GM23338 (cell line): ENCODE results near the gene COBL. TPM values are rescaled to one million over a fixed set of nuclear protein-coding genes. Genes with fewer than 3 reads are reported as not detected.

Experiments used
- ATAC-seq: fragments of 200-7000 bp; cut with Tn5 transposase; 3 replicates; pipeline ENCODE4 v1.9.1; 2020
- DNase-seq: peaks from one replicate; pipeline ENCODE4 v3.0.0-alpha.2; 2015; ENCODE audit warnings: low spot score
- H2AFZ ChIP-seq: fragments of 200-600 bp; sonication (generic); 2 replicates; pipeline ENCODE4 v1.8.0; 2016; ENCODE audit warnings: antibody characterized with exemption, mild to moderate bottlenecking, moderate library complexity
- H3F3A ChIP-seq: fragments of 200-600 bp; sonication (generic); replicated peaks from 2 replicates; pipeline ENCODE4 v1.8.0; 2017; ENCODE audit warnings: antibody characterized with exemption, mixed run types, low read depth
- H3K27ac ChIP-seq: fragments of 200-600 bp; sonication (generic); 2 replicates; pipeline ENCODE4 v1.6.1; 2016; ENCODE audit warnings: low read depth
- H3K27me3 ChIP-seq: fragments of 200-600 bp; sonication (generic); 2 replicates; pipeline ENCODE4 v1.8.0; 2016; ENCODE audit warnings: mild to moderate bottlenecking, mixed run types, moderate library complexity; ENCODE audit not compliant: insufficient read depth
- H3K36me3 ChIP-seq: fragments of 200-600 bp; sonication (generic); 2 replicates; pipeline ENCODE4 v1.8.0; 2016; ENCODE audit warnings: mild to moderate bottlenecking; ENCODE audit not compliant: insufficient read depth
- H3K4me1 ChIP-seq: fragments of 200-600 bp; sonication (generic); 2 replicates; pipeline ENCODE4 v1.8.0; 2016; ENCODE audit warnings: mild to moderate bottlenecking, moderate library complexity; ENCODE audit not compliant: insufficient read depth
- H3K4me2 ChIP-seq: fragments of 200-600 bp; sonication (generic); 2 replicates; pipeline ENCODE4 v1.7.1; 2017; ENCODE audit warnings: mixed run types
- H3K4me3 ChIP-seq: fragments of 200-600 bp; sonication (generic); 2 replicates; pipeline ENCODE4 v1.6.1; 2016; ENCODE audit warnings: mixed run types
- H3K79me2 ChIP-seq: fragments of 200-600 bp; sonication (generic); replicated peaks from 2 replicates; pipeline ENCODE4 v1.8.0; 2017; ENCODE audit warnings: mild to moderate bottlenecking; ENCODE audit not compliant: insufficient read depth
- H3K9me2 ChIP-seq: fragments of 200-600 bp; sonication (generic); 2 replicates; pipeline ENCODE4 v1.8.0; 2017; ENCODE audit not compliant: insufficient read depth
- H4K20me1 ChIP-seq: fragments of 200-600 bp; sonication (generic); replicated peaks from 2 replicates; pipeline ENCODE4 v1.8.0; 2017; ENCODE audit warnings: mild to moderate bottlenecking; ENCODE audit not compliant: insufficient read depth
- H3K27ac Mint-ChIP-seq: 2 replicates; pipeline ENCODE4 v1.8.0; 2020; ENCODE audit warnings: inconsistent platforms, mild to moderate bottlenecking, moderate library complexity, mixed read lengths
- H3K27me3 Mint-ChIP-seq: 3 replicates; pipeline ENCODE4 v1.8.0; 2022; ENCODE audit warnings: low read depth, mild to moderate bottlenecking, moderate library complexity, mixed read lengths, inconsistent platforms; ENCODE audit not compliant: insufficient read depth, poor library complexity
- H3K36me3 Mint-ChIP-seq: 3 replicates; pipeline ENCODE4 v1.8.0; 2021; ENCODE audit warnings: low read depth, mild to moderate bottlenecking, inconsistent platforms, moderate library complexity, mixed read lengths
- H3K4me1 Mint-ChIP-seq: 3 replicates; pipeline ENCODE4 v1.8.0; 2020; ENCODE audit warnings: mild to moderate bottlenecking, inconsistent platforms, mixed read lengths
- H3K4me3 Mint-ChIP-seq: 3 replicates; pipeline ENCODE4 v1.8.0; 2021; ENCODE audit warnings: moderate library complexity, mild to moderate bottlenecking, inconsistent platforms, mixed read lengths
- H3K9me3 Mint-ChIP-seq: 3 replicates; pipeline ENCODE4 v1.8.0; 2020; ENCODE audit warnings: moderate library complexity, mild to moderate bottlenecking, inconsistent platforms, mixed read lengths
- CREB1 ChIP-seq: fragments of 250-450 bp; sonication (Bioruptor Pico); IDR thresholded peaks from 2 replicates; pipeline ENCODE4 v1.5.0; 2020; ENCODE audit warnings: low read depth, mild to moderate bottlenecking, moderate library complexity
- EZH2 ChIP-seq: fragments of 200-600 bp; sonication (generic); IDR thresholded peaks from one replicate; pipeline ENCODE4 v1.8.0; 2017; ENCODE audit warnings: antibody characterized with exemption, mild to moderate bottlenecking, low read depth; ENCODE audit not compliant: unreplicated experiment
- EZH2phosphoT487 ChIP-seq: fragments of 200-600 bp; sonication (generic); IDR thresholded peaks from one replicate; pipeline ENCODE4 v1.8.1; 2018; ENCODE audit warnings: antibody characterized with exemption; ENCODE audit not compliant: unreplicated experiment
- JUNB ChIP-seq: IDR thresholded peaks from one replicate; pipeline ENCODE4 v1.6.1; 2016; ENCODE audit warnings: antibody characterized with exemption; ENCODE audit not compliant: unreplicated experiment
- NANOG ChIP-seq: IDR thresholded peaks from 2 replicates; pipeline ENCODE4 v1.6.1; 2016; ENCODE audit warnings: antibody characterized with exemption, borderline replicate concordance
- POLR2AphosphoS5 ChIP-seq: IDR thresholded peaks from 2 replicates; pipeline ENCODE4 v1.6.1; 2016; ENCODE audit warnings: antibody characterized with exemption, low read depth
- REST ChIP-seq: IDR thresholded peaks from one replicate; pipeline ENCODE4 v1.6.1; 2018; ENCODE audit warnings: antibody characterized with exemption; ENCODE audit not compliant: unreplicated experiment
- STAT1 ChIP-seq: IDR thresholded peaks from one replicate; pipeline ENCODE4 v1.6.1; 2016; ENCODE audit warnings: antibody characterized with exemption; ENCODE audit not compliant: unreplicated experiment
- ZNF114 ChIP-seq: fragments of 250-450 bp; sonication (Bioruptor Pico); IDR thresholded peaks from 2 replicates; pipeline ENCODE4 v1.5.0; 2020; ENCODE audit warnings: mild to moderate bottlenecking, moderate library complexity
- ZNF331 ChIP-seq: fragments of 250-450 bp; sonication (Bioruptor Pico); IDR thresholded peaks from 2 replicates; pipeline ENCODE4 v1.5.0; 2020; ENCODE audit warnings: low read depth, mild to moderate bottlenecking, moderate library complexity
- polyA plus RNA-seq: library from polyadenylated mRNA; unstranded; fragments of >200 nt; fragmentation: Nextera tagmentation; extraction: Ambion mirVana; gene quantifications from 2 replicates; pipeline ENCODE4 v1.2.1, GENCODE V29; 2016
- total RNA-seq: library from RNA; depleted of rRNA; stranded (reverse); fragments of >200 nt; shearing (Covaris generic); gene quantifications from 2 replicates; pipeline ENCODE4 v1.2.3, GENCODE V29; 2014
- TF ChIP-seq, protein P1 (sequence below): IDR thresholded peaks from 2 replicates; pipeline ENCODE4 v1.6.1; 2016; ENCODE audit warnings: antibody characterized with exemption
- TF ChIP-seq, protein P2 (sequence below), 2 experiments: fragments of 200-600 bp in 1 of 2; sonication (generic) in 1 of 2; conservative IDR thresholded peaks; 2 replicates each; pipeline versions ENCODE4 v1.5.1 to v1.6.1; 2016 to 2017; ENCODE audit warnings: antibody characterized with exemption in 2 of 2, low read depth in 2 of 2, mild to moderate bottlenecking in 2 of 2, moderate library complexity in 1 of 2

Gene COBL
- total and polyA plus RNA-seq, 2 experiments from 2014 or later: 18.3 to 51.9 TPM

DNA sequence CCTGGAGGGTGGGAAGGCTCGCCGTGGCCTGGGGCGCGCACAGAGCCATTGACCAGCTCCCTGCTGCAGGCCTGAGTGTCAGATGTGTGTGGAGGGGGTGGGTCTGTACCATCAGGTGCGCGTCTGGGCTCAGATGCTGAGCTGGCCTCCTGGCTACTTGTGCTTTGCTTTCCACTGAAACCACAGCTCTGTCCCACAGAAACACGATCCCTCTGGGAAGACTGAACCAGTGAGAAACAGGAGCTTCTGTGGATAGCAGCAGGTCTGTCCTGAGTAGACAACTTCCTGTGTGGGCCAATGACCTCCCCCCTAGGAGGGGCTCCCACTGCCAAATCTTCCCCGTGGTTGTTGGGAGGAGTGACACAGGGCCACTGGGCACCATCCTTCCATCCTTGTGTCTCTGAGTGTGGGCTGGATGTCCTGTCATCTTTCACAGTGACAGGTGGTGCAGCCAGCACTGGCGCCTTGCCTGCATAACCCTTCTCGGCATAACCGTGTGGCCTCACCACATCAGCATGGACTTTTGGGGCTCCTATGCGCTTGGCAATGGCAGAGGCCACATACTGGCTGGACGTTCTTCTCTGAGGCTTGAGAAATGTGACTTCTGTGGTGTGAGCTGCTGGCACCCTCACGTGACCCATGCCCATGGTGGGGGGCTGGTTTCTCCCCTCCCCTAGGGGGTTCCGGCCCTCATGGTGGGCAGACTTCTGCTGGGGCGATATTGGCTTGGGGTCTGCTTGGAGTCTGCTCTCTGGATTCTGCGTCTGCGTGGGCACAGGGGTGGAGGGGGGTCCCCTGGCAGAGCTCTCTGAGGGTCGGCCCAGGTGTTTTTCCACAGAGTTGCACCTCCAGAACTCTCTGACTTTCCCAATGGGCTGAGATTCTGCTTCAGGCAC is 288.4 kb downstream of the COBL start (continued):
- TF ChIP-seq, protein P1, sequence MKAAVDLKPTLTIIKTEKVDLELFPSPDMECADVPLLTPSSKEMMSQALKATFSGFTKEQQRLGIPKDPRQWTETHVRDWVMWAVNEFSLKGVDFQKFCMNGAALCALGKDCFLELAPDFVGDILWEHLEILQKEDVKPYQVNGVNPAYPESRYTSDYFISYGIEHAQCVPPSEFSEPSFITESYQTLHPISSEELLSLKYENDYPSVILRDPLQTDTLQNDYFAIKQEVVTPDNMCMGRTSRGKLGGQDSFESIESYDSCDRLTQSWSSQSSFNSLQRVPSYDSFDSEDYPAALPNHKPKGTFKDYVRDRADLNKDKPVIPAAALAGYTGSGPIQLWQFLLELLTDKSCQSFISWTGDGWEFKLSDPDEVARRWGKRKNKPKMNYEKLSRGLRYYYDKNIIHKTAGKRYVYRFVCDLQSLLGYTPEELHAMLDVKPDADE: no peak
- TF ChIP-seq ZNF331 (CRISPR knock-in tag): no peak
- TF ChIP-seq ZNF114 (CRISPR knock-in tag): no peak
- TF ChIP-seq EZH2: no peak
- TF ChIP-seq POLR2AphosphoS5: no peak
- TF ChIP-seq STAT1: no peak

- no peaks in the 10 kb centered on the region for H3K9me3 Mint-ChIP-seq
- H3K9me2 ChIP-seq: no peaks in the 10 kb centered on the region
- H3K4me1 Mint-ChIP-seq: peaks cover under 1% of the 10 kb centered on the region; the same call in 2 of the 3 replicates
- DNase-seq (no peak), ATAC-seq (no peak)
- no peaks in the 10 kb centered on the region for H3K27me3 ChIP-seq
- H3K4me3 ChIP-seq: no peak overlapping the region
- no peak overlapping the region for H2AFZ ChIP-seq
- H3F3A ChIP-seq: no peaks in the 10 kb centered on the region
- peaks cover 23% of the 10 kb centered on the region for H3K36me3 Mint-ChIP-seq
- H3K27me3 Mint-ChIP-seq: peaks cover 1% of the 10 kb centered on the region
- H3K79me2 ChIP-seq: no peaks in the 10 kb centered on the region
- peaks cover 3% of the 10 kb centered on the region; the same call in 1 of the 2 replicates for H3K36me3 ChIP-seq
- no peak overlapping the region for H3K27ac ChIP-seq
- no peaks in the 10 kb centered on the region for H4K20me1 ChIP-seq
- H3K4me1 ChIP-seq: no peaks in the 10 kb centered on the region
- H3K27ac Mint-ChIP-seq: no peak overlapping the region
- no peak overlapping the region for H3K4me3 Mint-ChIP-seq
- TF ChIP-seq POLR2AphosphoS5 (no peak), ZNF331 (CRISPR knock-in tag) (no peak), JUNB (no peak), CREB1 (CRISPR knock-in tag) (no peak), REST (no peak), ZNF114 (CRISPR knock-in tag) (no peak), NANOG (no peak), STAT1 (no peak), EZH2phosphoT487 (no peak), EZH2 (no peak)
- TF ChIP-seq, protein P1: no peak
- TF ChIP-seq, protein P2, sequence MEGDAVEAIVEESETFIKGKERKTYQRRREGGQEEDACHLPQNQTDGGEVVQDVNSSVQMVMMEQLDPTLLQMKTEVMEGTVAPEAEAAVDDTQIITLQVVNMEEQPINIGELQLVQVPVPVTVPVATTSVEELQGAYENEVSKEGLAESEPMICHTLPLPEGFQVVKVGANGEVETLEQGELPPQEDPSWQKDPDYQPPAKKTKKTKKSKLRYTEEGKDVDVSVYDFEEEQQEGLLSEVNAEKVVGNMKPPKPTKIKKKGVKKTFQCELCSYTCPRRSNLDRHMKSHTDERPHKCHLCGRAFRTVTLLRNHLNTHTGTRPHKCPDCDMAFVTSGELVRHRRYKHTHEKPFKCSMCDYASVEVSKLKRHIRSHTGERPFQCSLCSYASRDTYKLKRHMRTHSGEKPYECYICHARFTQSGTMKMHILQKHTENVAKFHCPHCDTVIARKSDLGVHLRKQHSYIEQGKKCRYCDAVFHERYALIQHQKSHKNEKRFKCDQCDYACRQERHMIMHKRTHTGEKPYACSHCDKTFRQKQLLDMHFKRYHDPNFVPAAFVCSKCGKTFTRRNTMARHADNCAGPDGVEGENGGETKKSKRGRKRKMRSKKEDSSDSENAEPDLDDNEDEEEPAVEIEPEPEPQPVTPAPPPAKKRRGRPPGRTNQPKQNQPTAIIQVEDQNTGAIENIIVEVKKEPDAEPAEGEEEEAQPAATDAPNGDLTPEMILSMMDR (conservative IDR thresholded peaks at IDR 0.05; ENCODE audit: low read depth in 2 of 2): no peak
- H3K4me2 ChIP-seq: no peak overlapping the region
Measured at GRCh38 chr7:51027106-51027934, 289.3 kb downstream of the COBL start.
